NCI-H2029 (cell line): ENCODE results near the gene TSHZ1.

Experiments
- DNase-seq: peaks from one replicate; lab custom pipeline; 2025; lab: John Stamatoyannopoulos, UW

The TSHZ1 gene

DNA sequence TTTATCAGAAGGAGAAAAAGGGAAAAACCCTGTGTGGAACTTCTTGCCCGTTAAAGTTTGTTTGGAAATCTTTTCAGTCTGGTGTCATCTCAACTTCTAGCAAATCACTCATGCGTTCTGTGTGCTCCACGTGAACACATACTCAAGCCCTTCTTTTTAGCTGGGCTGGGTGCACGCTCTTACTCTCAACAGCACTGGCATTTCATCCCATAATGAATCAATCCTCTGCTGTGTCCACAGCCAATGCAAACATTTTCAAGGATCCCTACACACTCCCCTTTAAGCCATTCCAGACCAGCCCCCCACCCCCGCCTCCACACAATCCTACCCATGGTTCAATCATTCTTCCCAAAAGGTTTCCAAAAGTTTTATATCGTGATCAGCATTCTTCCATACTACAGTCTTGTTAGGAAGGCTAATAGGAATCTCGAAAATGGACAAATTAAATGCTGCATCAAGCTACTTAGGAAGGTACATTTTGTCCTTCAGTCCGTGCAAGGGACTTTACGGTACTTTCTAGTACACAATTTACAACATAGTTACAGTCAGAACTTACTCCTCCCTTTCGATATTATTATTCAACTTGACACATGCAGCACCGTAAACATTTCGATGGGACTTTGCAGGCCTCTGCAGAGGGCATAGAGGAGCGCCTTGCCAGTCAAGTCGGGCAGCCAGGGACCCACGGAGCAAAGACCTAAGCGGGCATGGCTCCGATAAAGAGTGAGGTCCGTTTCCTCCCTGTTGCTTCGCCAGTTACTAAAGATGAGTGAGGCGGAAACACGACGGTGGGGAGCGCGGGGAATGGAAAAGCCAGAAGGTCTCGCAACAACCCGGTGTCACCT, 3.1 kb upstream of the TSHZ1 start:
- no peak for DNase-seq

DNA sequence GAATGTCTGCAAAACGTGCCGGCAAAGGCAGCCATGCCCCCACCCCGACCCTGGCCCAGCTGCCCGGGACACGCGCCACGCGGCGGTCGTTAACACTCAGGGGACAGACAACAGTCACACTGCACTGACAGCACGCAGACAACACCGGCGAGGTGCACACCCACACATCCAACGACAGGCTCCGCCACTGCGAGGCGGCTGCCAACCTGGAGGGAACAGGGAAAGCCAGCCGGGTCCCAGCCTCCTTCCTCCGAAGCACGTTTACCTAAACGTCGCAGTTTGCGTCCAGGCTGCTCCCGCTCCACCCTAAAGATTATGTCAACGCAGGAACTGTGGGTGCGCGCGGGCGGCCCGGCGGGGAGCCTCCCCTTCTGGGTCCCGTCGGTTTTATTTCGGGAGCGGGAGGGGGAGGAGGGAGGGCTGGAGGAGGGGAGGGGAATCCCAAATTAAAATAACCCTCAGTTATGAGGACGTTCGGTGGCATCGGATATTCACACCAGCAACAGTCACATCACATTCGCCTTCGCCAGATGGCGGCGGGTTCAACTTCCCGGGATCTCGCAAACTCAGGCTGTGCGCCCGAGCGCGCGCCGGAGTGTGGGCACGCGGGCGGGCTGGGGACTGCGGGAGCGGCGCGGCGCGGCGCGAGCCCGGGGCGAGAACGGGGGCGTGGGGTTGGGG, 2.3 kb upstream of the TSHZ1 start:
- DNase-seq: no peak

DNA sequence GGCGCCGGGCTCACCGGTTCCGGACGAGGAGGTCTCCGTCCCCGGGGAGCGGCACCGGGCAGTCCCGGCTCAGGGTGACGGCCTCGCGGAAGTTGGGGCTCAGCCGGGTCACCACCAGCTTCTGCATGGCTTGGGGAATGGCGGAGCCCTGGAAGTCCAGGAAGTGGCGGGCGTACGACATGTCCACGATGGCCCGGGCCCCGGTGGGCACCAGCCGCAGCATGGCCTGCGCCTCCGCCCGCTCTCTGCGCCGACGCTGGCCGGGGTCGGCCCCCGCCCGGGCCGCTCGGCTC, 1.8 kb upstream of the TSHZ1 start:
- DNase-seq: no peak

DNA sequence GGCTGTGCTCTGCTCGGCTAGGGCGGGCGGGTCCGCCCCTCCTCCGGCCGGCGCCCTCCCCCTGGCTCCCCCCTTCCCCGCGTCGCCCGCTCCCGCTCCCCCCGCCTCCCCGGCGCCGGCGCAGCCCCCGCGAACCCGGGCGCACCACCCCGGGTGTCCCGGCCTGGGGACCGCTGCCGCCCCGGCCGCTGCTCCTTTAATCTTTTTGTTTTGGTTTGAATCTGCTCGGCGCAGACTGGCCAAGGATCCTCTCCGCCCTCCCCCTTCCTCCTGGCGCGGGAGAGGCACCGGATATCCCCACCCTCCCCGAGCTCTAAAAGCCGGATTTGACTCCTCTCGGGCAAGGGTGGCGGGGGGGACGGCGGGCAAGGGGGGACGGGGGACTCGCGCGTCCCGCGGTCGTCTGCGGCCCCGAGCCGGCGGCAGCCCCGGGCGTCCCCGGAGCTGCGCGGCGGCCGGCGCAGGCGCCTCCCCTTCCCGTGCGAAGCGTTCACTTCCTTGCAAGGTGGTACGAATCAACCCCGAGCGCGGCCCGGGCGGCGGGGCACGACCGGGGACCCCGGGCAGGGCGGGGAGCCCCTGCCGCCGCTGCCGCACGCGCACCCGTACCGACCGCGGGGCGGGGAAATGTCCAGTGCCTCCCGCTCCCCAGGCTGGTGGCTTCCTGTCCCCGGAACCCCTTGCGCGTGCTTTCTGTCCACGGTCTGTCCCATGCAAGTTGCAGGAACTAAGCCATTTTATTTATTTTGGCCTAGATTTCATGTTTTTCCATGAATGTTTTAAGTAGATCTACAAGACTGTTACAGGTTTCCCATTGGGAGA, 1.3 kb upstream of the TSHZ1 start, which contains the start of gene PTGR3:
Gene PTGR3, minus strand, starts transcription at position 11 of the 822 bp plus-strand sequence. CDS start 81 bp downstream, outside the sequence.
- peak; percentile 35 for DNase-seq

DNA sequence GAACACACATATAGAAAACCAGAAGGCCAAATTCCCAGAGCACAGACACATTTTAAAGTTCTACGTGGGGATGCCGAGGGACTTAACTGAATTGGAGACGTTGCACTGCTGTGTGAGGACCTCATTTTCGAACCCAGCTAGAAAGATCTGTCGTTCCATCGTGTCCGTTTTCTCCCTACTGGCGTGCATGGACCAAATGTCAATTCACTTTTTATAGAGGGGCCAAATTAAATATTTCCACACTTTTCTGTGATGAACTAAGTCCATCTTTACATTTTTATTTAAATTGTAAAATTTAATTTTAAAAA, 692 bp upstream of the TSHZ1 start:
- DNase-seq: no peak

DNA sequence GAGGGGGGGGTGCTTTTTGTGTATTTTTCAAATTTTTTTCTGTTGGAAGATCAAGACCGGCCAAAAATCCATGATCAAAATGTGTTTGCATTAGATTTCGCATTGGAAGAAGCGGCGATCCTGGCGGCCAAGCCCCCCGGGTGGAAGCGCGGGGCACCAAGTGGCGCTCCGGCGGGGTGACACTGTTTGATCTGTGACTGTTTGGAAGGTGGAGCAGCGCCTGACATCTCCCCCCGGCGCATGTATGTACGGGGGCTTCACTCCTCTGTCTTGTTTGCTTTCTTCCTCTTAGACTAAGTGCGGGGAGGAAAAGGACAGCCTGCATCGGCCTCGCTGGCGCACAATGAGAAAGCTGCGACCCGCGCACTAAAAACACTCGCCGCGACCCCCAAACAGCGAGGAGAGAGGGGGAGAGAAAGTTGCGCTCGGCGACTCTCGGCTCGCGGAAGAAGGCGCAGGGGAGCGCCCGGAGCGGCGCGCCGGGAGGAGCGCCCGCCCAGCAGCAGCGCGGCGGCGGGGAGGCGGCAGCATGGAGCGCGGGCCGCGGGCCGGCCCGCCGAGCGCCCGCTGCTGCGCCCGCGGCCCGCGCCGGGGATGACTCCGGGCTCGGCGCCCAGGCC, 515 bp downstream of the TSHZ1 start:
- no peak for DNase-seq

DNA sequence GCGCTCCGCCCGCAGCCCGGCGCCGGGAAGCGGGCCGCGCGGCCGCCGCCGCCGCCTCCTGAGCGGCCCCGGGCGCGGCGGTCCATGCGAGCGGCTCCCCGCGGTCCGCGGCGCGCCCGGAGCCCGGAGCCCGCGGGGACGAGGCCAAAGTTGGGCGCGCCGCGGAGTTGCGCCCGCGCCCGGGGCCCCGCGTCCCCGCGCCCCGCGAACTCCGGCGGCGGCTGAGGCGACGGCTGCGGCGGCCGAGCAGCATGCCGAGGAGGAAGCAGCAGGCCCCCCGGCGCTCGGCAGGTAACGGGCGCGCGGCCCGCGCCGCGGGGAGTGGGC, 992 bp downstream of the TSHZ1 start:
- no peak for DNase-seq

DNA sequence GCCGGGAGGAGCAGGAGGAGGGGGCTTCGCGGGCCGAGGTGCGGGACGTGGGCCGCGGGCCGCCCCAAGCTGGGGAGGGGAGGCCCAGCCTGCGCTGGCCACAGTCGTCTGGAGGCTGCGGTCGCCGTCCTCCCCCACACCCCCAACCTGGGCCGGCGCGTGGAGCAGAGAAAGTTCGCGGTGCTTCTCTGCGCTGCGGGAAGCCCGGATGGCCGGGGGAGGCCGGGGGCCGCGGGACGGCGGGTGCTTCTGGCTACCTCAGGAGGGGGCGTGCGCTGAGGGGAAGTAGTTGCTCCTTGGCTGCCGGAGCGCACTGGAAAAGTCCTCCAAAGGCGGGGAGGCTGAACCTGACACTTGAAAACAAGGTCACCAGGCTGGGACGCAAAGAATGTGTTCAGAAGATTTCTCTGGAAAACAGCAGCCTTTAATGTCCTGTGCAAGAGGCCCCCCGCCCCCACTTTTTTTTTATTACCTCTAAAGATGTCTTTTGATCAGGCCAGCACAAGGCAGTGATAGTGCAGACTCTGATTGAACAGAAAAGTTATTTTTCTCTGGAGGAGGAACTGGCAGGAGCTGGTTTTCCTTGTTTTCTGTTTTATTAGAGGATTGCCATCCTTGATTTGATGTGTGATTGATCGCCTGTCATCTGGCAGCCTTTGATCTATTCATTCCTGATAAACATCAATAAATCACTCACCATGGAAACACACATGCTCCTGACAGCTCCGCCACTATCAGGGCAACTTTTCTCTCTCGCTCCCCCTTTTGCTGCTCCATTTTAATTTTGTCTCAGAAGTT, 1.6 kb downstream of the TSHZ1 start:
- DNase-seq: no peak

DNA sequence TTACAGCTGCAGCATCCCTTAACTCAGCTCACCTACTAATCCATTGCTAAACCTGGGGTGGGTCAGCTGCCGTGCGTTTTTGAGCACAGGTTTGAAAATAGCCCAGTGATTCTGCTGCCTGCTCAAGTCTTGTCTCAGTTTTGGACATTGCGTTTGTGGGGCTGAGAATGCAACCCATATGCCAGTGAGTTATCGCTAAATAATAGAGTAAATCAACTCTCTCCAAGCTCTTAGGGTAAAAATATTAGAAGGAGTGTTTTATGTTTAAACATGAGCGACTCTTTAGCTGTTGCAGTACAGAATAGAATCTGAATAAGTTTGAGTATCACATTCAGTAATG, 2.1 kb downstream of the TSHZ1 start:
- no peak for DNase-seq

DNA sequence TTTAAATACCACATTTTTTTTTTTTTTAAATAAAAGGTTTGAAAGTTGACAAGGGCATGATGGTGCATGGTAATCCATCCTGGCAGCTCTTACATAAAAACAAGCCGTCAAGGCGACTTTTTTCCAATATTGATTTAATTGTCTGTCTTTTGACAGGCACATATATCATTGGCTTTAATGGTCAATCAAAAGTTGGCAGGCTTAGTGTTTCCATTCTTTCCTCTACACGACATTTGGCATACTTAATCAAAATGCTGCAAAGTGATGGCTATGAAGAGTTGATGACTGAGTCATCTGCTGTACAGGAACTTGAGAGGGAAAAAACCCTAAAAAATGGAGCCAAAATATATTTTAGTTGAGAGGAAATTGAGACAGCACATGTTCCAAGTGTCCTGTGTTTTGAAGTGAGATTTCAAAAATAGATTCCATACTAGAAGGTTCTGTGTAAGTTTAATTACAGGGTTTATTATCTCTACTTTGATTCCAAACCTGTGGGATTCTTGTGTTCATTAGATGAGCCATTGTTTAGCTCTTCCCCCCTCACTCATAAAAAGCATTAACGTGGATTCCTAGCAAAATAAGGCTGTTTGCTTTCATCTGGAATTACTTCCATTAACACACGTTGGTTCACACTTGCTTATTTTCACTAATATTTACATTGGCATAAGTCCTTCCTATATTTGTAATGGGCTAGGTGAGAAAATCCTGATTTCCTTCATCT, 3.2 kb downstream of the TSHZ1 start:
- DNase-seq: no peak

DNA sequence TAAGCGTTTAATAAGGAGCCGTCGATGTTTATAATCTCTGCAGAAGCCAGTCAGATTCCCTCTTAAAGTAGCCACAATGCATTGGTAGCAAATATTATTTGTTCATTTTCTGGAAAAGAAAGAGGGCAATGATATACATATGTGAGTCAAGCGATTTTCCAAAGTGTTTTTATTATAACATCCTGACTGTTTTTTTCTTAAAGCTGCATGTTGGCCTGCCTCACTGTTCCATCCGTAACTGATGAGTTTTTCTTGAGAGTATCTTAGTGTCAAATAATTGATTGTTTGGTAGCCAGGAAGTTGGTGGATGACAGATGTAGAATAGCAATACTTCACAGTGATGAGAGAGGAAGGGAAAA, 3.7 kb downstream of the TSHZ1 start:
- DNase-seq: no peak

DNA sequence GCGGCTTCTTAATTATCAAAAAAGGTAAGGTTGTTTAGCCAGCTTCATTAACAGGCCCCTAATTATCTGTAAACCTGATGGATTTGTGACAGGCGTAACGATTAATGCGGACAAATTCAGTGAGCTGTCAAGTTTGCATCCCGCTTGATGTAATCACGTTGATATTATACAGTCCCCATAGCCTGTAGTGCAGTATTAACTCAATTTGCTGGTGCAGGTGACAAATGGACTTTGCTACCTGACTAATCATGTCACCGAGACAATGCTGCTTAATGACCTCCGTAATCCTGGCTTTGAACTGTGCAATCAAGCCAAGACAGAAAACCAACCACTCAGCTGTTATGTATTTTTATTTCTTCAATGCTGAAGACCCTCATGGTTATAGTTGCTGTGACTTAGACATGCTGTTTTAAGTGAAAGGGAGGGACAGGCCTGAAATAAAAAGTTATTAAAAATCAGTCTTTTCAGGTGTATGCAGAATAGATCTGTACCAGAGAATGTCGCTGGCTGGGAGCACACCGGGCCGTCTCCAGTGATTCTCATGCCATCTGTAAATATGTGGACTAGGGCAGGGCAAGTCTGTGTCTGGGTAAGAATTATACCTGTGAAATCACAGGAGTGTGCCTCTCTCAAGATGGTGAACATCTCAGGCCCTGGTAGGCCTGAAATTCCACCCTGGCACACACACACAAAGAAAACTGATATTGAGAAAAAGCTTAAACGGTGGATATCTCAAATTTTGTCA, 4.3 kb downstream of the TSHZ1 start:
- DNase-seq: no peak

DNA sequence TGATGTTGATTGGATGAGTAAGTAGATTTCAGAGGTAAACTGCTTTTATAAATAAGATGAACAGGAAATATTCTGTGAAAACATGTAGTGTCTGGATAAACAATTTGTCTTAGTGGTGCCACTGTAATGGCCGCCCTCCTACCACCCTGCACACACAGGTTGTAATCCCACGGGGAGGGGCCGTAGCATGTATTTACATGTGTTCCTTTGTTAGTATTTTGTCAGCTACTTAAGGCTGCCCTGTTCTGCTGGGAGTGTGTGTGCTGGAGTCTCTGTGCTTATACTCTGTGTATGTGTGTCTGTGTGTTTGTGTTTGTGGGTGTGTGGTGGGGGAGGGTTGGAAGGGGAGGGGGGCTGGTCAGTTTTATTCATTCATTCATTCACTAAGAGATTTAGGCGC, 5.1 kb downstream of the TSHZ1 start:
- DNase-seq: no peak

DNA sequence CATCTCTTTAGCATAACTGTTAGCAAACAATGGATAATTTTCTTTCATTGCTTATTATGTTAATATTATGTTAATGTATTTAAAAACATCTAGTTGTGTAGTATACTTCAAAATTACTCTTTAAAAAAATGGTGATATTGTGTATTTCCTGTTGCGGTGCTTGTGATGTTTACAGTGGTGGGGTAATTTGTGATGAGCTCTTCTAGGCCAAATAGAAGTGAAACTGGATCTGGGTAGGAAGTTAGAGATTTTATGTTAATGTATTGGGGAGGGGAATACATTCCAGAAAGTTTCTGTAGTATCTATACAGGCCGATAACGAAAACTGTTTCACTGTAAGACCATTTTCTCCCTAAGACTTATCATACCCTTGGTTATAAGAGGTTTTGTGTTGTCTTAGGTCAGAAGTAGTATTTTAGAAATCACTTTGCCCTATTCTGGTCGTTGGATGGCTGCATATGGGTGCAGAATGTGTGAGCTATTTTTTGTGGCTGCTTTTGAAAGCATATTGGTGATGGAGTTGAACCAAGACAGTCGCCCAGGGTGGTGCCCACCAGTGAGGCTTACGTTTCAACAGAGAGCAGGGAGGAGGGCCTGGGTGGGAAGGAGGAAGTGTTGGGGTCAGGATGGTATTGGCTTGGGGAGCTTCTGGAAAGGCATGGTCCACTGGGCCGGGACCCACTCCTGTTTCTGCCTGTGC, 5.8 kb downstream of the TSHZ1 start:
- no peak for DNase-seq

DNA sequence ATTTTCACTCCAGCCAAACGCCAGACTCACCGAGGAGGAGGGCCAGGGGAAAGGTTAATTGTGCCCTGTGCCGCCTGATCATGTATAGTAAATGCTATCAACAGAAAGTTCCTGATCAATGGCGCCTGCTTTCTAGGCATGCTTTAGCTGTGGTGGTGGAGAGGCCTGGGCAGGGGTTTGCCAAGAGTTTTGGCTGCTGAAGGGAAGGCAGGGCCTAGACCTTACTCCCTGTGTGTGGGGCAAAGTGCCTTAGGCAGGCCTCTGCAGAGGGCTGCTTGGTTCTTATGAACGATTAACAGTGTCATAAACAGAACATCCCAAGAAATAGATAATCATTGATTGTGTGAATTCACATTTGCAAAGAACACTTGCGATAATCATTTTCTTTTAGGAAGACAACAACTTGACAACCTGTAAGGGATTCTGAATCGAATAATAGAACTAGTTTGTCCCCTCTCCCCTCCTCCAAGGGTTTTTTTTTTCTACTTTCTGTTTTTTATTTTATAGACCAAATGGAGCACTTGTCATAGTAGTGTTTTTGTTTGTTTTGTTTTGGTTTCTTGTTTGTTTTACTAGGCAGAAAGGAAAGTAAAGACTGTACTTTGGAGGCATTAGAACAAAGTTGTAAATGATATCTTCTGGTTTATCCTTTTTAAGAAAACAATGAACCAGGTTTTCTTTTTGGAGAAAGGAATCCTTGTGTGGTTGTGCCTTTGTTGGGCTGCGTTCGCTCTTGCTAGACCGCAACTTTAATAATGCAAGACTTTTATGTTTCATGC, 6.5 kb downstream of the TSHZ1 start:
- DNase-seq: no peak

DNA sequence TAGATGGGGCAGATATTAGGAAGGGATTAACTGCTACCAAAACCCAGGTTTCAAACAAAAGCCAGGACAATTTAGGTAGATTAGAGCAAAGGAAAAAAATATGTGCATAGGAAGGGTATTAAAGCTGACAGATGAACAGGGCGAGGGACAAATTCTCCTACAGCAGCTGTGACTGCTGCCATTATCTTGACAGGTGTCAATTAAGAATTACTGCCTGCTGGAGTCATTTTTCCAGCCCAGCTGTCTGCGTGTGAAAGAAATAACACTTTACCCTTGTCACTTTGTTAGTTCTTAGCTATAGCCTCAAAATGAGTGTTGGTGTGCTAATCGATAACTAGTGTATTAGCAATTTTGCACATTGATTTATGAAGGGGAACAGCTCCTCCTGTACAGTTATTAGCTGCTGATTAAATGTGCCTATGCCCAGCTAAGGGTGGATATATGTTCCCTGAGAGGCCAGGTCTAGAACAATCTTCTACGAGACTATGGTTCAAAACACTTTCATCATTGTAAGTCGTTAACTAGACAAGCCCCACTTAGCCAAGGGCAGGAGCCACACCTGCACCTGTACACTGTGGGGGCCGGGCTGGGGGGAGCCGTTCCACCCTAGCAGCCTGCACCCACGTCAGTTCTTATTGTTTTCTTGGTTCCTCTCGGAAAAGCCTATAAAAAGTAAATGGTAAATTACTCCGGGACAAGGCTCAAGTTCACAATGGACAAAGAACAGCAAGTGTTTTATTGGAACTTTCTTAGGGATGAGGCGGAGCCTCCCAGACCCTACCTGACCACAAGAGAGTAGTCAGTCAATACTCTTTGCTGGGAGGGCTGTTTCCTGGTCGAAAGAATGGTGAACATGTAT, 7.7 kb downstream of the TSHZ1 start:
- DNase-seq: no peak

DNA sequence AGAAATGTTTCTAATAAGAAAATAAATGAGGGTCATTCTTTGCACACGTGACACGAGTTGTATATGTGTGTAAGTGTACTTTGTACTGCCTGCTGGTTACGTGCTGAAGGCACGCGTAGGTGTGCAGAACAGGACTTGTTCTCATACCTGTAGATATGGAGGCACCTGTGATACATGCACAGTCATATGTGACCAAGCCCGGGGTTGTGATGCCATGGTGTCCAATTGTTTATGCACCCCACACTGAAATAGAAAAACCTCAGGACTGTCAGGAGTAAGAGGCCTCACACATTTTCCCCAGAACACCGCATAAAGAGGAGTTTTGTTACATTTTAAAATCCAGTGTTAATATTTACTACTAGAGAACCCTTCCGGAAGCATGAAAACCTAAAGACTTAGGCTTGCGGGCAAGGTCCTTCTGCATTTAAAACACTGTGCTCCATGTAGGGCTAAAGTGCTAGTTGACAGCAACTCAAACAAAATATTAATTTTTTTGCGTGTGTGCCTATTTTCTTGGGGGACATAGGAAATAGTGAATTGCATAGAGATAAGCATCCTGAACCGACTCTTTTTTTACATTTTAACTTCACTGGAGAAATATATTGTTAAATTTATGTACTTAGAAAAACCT, 9.3 kb downstream of the TSHZ1 start:
- DNase-seq: no peak
